Nephron (organoid): ENCODE measurements around the gene NDUFB10.
A peak's percentile ranks its signal among the peaks of the same experiment; 100 is the strongest.

ENCODE experiments used
- H3K27ac Mint-ChIP-seq, 3 experiments: 2 replicates each; pipeline ENCODE4 v1.8.0; 2020; ENCODE audit warnings: mixed read lengths in 3 of 3, mild to moderate bottlenecking in 2 of 3, moderate library complexity in 1 of 3
- H3K27me3 Mint-ChIP-seq: 2 replicates; pipeline ENCODE4 v1.8.0; 2021; ENCODE audit warnings: low read depth, mild to moderate bottlenecking, moderate library complexity, mixed read lengths
- H3K36me3 Mint-ChIP-seq: 2 replicates; pipeline ENCODE4 v1.8.0; 2020; ENCODE audit warnings: low read depth, mixed read lengths
- H3K4me1 Mint-ChIP-seq: 2 replicates; pipeline ENCODE4 v1.8.0; 2020; ENCODE audit warnings: mixed read lengths
- H3K4me3 Mint-ChIP-seq, 3 experiments: 2 replicates each; pipeline ENCODE4 v1.8.0; 2020; ENCODE audit warnings: mild to moderate bottlenecking in 3 of 3, mixed read lengths in 3 of 3, moderate library complexity in 2 of 3
- H3K9me3 Mint-ChIP-seq: 2 replicates; pipeline ENCODE4 v1.8.0; 2020; ENCODE audit warnings: mixed read lengths
- TF ChIP-seq, protein P1 (sequence below), 3 experiments: fragments of 200-600 bp; sonication (generic); IDR thresholded peaks; one replicate each; pipeline ENCODE4 v1.5.0; 2021; ENCODE audit warnings: antibody characterized with exemption in 3 of 3; ENCODE audit not compliant: unreplicated experiment in 3 of 3

NDUFB10 gene

DNA sequence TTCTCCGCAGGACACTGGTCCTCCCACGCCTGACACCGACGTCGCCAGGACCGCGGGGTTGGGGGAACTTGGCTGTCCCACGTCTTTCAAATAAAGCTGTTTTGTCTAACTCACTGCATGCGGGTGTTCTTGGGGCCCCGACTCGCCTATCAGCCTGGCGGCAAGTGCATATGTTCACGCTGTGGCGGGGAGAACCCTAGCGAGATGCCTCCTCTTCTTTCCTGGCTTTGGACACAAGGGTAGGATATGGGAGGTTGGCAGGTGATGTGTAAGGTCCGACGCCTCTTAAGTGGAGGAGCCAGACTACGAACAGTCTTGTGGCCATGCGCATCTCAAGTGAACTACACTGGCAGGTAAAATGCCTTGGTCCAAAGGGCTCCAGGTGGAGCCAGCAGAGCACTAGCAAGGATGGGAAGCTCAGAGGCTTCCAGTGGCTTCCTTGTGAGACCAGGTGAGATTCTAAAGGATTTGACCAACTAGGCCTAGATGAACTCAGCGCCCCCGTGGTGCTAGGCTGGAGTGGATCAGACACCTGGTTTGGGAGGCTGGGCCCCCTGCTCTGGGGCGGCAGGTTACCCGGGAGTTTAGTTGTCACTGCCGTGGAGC is 6.2 kb downstream of the NDUFB10 start:
- peaks cover 23% of the 10 kb centered on the region for H3K4me1 Mint-ChIP-seq
- TF ChIP-seq, protein P1, sequence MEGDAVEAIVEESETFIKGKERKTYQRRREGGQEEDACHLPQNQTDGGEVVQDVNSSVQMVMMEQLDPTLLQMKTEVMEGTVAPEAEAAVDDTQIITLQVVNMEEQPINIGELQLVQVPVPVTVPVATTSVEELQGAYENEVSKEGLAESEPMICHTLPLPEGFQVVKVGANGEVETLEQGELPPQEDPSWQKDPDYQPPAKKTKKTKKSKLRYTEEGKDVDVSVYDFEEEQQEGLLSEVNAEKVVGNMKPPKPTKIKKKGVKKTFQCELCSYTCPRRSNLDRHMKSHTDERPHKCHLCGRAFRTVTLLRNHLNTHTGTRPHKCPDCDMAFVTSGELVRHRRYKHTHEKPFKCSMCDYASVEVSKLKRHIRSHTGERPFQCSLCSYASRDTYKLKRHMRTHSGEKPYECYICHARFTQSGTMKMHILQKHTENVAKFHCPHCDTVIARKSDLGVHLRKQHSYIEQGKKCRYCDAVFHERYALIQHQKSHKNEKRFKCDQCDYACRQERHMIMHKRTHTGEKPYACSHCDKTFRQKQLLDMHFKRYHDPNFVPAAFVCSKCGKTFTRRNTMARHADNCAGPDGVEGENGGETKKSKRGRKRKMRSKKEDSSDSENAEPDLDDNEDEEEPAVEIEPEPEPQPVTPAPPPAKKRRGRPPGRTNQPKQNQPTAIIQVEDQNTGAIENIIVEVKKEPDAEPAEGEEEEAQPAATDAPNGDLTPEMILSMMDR (IDR thresholded peaks at IDR 0.05; ENCODE audit: unreplicated experiment in 3 of 3): no peak
- peak overlapping the region; percentile 75 to 96 (median 95) for H3K27ac Mint-ChIP-seq
- H3K9me3 Mint-ChIP-seq: no peaks in the 10 kb centered on the region
- peaks cover 30% of the 10 kb centered on the region for H3K36me3 Mint-ChIP-seq
- H3K27me3 Mint-ChIP-seq: peaks cover 6% of the 10 kb centered on the region
- peak overlapping the region; percentile 95 to 99 (median 96) for H3K4me3 Mint-ChIP-seq

DNA sequence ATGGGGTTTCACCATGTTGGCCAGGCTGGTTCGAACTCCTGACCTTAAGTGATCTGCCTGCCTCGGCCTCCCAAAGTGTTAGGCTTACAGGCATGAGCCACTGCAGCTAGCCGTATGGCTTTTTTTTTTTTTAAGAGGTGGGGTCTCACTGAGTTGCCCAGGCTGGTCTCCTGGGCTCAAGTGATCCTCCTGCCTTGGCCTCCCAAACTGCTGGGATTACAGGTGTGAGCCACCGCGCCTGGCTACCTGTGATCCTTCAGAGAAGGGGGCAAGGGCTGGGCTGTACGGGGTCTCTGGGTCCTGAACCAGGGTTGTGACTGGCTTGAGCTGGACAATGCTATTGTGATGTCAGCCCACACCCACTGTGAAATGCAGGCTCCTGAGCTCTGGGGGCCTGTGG is 7.1 kb downstream of the NDUFB10 start, which contains the start of gene RNF151:
Gene RNF151, plus strand, starts transcription at position 397 of the 400 bp plus-strand sequence. CDS start 26 bp downstream, outside the sequence.
- peak within 1 kb of the TSS; percentile 95 to 99 (median 96) for H3K4me3 Mint-ChIP-seq
- H3K9me3 Mint-ChIP-seq: no peaks in the 10 kb centered on the region
- H3K27ac Mint-ChIP-seq: peak within 1 kb of the TSS; percentile 75 to 96 (median 95)
- TF ChIP-seq, protein P1 (IDR thresholded peaks at IDR 0.05; ENCODE audit: unreplicated experiment in 3 of 3): no peak
- peaks cover 23% of the 10 kb centered on the region for H3K36me3 Mint-ChIP-seq
- peaks cover 16% of the 10 kb centered on the region for H3K4me1 Mint-ChIP-seq
- H3K27me3 Mint-ChIP-seq: peaks cover 1% of the 10 kb centered on the region

DNA sequence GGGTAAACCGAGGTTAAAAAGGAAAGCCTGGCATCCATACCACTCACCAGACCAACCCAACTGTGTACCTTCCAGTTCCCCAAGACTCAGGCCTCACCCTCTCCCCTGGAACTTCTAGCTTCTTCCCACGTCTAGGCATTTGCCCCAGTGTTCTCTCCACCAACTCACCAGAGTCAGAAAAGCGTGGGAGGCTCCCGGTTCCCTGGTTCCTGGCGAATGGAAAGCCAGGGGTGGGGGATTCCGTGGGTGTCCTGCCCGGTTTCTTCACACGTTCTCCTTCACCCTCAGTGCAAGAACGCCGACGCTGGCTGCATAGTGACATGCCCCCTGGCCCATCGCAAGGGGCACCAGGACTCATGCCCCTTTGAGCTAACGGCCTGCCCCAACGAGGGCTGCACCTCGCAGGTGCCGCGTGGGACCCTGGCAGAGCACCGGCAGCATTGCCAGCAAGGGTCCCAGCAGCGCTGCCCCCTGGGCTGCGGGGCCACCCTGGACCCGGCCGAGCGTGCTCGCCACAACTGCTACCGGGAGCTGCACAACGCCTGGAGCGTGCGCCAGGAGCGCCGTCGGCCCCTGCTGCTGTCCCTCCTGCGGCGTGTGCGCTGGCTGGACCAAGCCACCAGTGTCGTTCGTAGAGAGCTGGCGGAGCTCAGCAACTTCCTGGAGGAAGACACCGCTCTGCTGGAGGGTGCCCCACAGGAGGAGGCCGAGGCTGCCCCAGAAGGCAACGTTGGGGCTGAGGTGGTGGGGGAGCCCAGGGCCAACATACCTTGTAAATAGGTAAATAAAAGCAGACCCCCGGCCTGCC is 9.0 kb downstream of the NDUFB10 start:
- TF ChIP-seq, protein P1 (IDR thresholded peaks at IDR 0.05; ENCODE audit: unreplicated experiment in 3 of 3): no peak
- peaks cover 9% of the 10 kb centered on the region for H3K36me3 Mint-ChIP-seq
- H3K27ac Mint-ChIP-seq: no peak overlapping the region
- peaks cover 4% of the 10 kb centered on the region for H3K27me3 Mint-ChIP-seq
- H3K4me3 Mint-ChIP-seq: peak overlapping the region; percentile 23 to 78 (median 70)
- H3K4me1 Mint-ChIP-seq: peaks cover 23% of the 10 kb centered on the region
- H3K9me3 Mint-ChIP-seq: no peaks in the 10 kb centered on the region

DNA sequence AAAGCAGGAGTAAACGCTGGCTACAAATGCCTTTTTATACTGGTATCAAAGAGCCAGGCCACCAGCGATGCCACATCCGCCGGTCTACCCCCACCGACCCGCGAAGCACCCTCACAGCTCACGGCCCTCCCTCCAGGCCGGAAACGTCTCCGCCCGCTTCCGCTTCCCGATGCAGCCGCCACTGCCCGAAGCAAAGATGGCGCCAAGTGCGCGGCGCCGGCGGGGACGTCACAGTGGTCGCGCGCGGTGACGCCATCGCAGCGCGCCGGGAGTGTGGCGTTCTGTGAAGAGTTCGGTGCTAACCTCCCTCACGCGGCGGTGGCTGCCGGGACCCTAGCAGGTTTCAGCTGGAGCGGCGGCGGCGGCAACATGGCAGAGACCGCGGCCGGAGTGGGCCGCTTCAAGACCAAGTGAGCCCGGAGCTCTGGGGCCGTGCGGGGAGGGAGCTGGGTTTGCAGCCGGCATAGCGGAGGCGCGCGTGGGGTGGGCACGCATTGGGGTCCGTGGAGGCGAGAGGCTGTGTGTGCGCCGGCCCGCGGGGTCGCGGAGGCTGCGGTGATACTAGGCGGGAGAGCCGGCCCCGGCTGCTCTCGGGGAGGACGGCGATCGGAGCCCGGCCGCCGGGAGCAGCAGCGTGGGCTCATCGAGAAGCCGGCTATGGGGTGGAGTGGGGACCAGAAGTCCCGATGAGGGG is 12.6 kb downstream of the NDUFB10 start, which contains the start of gene TBL3:
Gene TBL3, plus strand, starts transcription at position 258 of the 694 bp plus-strand sequence. Its CDS starts 112 bp downstream, at position 370.
- Mint-ChIP-seq H3K9me3 (no peaks in the 10 kb centered on the region), H3K4me1 (peaks cover 14% of the 10 kb centered on the region), H3K4me3 (peak within 1 kb of the TSS; percentile 95 to 97 (median 96)), H3K27me3 (peaks cover 4% of the 10 kb centered on the region), H3K27ac (peak within 1 kb of the TSS; percentile 92 to 99 (median 95)), H3K36me3 (no peaks in the 10 kb centered on the region)
- TF ChIP-seq, protein P1 (IDR thresholded peaks at IDR 0.05; ENCODE audit: unreplicated experiment in 3 of 3): no peak

DNA sequence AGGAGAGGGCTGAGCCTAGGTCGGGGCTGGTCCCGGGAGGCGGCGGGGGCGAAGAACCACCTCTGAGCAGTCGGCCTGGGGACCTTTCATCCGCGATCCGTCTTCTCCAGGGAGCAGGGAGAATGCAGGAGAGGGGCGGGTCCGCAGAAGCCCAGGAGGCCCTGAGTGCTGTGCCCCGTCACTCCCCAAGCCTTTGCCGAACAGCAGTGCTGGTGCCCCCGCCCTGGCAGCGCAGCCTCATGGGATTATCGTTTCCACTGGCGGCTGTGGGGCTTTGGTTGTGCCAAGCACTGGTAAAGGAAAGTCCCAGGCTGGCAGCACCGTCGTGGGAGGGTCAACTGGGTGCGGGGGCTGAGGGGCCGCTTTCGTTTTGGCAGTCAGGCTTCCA is 13.1 kb downstream of the NDUFB10 start:
- Mint-ChIP-seq H3K4me3 (peak overlapping the region; percentile 95 to 97 (median 96)), H3K4me1 (peaks cover 14% of the 10 kb centered on the region), H3K36me3 (peaks cover 2% of the 10 kb centered on the region), H3K9me3 (no peaks in the 10 kb centered on the region), H3K27ac (no peak overlapping the region), H3K27me3 (peaks cover 6% of the 10 kb centered on the region)
- TF ChIP-seq, protein P1 (IDR thresholded peaks at IDR 0.05; ENCODE audit: unreplicated experiment in 3 of 3): no peak
